Head of caudate nucleus (tissue), 42 donors: ENCODE results near the gene FGFR2.

ENCODE experiments used
- DNase-seq, 42 donors: peaks; one replicate each; pipeline versions ENCODE4 v3.0.0 to v3.0.0-alpha.2; 2020 to 2021; ENCODE audit warnings: mixed read lengths in 7 of 42
- intact Hi-C: fragments of 100-400 bp; cut with DNase I; formaldehyde crosslinking; loops from one replicate; pipeline ENCODE4 v1.15.0; 2022

Gene FGFR2

DNA sequence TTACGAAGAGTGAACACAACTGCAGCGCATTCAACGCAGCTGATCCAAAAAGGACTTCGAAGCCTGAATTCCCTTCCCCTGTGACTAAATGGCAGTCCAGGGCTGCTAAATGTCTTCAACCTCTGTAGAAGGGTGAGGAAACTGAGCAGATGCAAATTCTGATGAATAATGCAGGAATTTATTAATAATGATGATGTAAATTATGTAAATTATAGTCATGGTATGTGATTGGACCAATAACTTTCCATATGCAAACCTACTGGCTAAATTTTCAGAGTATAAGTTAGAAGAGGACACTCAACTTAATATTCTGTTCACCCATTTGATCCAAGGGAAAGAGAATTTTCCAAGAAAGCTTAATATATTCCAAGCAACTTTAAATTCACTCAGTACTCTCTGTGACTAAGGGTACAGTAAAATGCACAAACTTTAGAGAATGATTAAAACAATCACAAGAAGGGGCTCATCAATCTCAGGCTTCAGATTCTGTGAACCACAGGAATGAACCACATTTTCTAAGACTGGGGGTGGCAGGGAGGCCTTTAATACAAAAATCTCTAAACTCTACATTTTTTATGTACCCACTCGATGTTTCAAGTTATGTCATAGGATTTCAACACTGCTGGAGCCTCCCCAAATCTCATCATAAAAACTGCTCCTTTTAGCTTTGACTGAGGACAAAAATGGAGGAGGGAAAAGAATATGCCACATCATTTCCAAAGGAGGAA is 3.5 kb downstream of the FGFR2 start:
- intact Hi-C loops = loop anchor here (5.0 to 10.0 kb wide), 3 partner anchors 62 to 647 kb away; no protein-coding TSS in a partner anchor

DNA sequence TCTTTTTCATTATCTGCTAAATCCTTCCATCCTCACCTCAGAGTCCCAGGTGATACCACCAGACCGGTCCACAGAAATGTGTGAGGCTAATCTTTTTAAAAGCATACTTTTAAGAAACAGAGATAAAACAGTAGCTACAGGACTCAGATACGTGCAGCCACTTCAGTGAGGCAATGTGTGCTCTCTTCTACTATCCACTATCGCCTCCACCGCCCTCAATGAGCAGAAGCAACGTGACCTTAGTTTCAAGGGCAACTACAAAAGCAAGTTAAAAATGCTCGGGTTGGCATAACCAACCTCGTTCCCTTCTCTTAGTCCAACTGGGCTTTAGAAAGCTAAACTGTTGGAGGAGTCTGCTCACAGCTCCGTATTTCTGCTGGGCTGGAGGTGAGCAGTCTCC is 4.2 kb downstream of the FGFR2 start:
- intact Hi-C loops = loop anchor here (10.0 kb wide), 1 partner anchor 409 kb away; no protein-coding TSS in a partner anchor
- peak in 6 of 42 donors; percentile 16 to 39 (median 34) for DNase-seq

More for the DNA sequence above, 3.5 kb downstream of the FGFR2 start:
- DNase-seq = peak in 2 of 42 donors; percentile 22 to 30

DNA sequence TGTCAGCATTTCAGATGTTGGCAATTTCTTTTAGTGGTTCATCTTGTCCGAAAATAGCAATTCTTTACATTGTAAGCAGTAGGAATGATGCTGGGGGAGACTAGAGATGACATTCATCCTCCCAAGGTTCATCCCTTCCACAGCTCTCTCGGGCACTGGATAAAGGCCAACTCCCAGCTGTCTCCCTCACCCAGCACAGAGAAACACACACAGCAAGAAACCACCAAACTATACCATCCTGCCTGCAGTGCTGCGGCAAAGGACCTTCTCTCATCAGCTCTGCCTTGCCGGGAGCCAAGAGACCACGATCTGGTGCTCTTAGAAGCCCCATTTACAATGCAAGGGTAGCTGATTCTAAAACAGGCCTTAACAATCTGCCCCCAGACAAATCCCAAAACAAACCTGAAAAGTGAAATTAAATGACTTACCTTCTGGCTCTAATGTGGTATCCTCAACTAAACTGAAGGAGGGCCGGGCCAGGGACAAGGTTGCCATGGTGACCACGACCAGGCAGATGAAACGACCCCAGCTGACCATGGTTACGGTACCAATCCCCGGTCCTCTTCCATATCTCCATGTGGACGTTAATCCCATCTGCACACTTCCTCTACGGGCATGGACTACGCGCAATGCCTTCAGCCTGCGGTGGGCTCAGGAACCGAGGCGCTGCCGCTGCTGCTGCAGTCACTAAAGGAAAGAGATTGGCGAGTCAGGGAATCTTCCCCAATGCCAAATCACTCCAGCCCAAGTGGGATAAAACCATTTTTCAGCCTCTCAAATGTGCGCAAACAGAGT is 4.8 kb downstream of the FGFR2 start:
- intact Hi-C loops = loop anchor here (10.0 kb wide), 1 partner anchor 409 kb away; no protein-coding TSS in a partner anchor
- DNase-seq = peak in 33 of 42 donors; percentile 28 to 86 (median 65)

DNA sequence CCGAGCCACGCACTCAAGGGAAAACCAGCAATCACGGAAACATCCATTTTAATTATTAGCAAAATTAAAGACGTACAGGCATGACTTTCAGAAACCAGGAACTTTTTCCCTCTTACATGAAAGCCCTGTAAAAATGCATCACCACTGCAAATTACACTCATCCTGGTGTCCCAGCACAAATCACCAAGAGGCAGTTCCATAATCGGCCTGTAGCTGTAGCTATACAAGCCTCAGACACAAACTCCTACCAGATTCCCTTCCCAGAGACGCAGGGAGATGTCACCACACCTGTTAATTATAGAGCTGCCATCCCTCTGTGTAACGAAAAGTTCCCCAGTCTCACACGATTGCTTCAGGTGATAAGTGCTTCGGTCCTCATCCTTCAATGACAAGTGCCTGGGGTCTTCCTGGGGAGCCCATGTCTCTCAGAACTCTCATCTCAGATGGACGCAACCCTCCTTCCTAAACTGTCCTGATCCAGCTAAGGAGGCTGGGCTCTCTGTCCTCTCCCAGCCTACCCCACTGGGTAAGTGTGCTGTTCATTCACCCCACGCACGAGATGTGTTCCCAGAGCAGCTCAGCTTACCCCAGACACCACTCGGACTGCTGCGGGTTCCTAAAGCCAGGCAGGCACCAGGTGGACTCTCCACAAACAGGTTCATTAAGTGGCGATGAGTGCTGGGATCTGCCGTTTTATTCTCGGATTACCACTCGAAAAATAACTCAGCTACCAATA is 5.9 kb downstream of the FGFR2 start:
- intact Hi-C loops = loop anchor here (10.0 kb wide), 1 partner anchor 408 kb away; no protein-coding TSS in a partner anchor
- DNase-seq = peak in 7 of 42 donors; percentile 8 to 34 (median 25)

DNA sequence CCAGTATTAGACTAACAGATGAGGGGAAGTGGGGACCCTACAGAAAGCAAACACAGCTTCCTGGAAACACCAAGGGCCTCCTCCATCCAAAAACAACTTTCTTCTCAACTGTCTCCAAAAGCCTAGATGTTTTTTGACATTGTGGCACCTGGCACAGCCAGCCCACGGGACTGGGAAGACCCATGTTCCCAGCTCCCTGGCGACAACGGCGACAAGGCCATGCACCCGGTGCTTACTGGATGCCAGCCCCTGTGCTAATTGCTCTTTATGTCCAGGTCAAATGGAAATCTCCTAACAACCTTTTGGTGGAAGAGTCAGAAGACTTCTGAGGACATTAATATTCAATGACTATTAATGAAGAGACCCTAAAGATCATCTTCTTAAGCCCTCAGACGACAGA is 7.1 kb downstream of the FGFR2 start:
- intact Hi-C loops = loop anchor here (10.0 kb wide), 1 partner anchor 406 kb away; no protein-coding TSS in a partner anchor
- DNase-seq = peak in 3 of 42 donors; percentile 20 to 44 (median 36)

DNA sequence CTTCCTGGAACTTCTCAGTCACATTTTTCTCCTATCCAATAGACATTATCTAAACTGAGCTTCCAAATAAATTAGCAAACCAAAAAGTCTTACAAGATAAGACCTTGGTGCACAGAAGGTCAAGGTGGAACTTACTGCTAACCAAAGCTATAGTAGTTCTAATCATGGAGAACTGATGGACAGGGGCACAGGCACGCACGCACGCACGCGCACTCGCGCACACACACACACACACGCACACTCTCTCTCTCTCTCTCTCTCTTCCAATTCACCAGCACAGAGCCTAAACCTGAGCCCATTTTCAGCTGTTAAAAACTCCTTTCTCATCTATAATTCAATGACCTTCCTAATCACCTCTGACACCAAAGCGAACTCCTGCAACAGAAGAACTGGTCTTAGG is 7.5 kb downstream of the FGFR2 start:
- intact Hi-C loops = loop anchor here (10.0 kb wide), 1 partner anchor 406 kb away; no protein-coding TSS in a partner anchor
- DNase-seq = peak in 3 of 42 donors; percentile 27 to 42 (median 38)

DNA sequence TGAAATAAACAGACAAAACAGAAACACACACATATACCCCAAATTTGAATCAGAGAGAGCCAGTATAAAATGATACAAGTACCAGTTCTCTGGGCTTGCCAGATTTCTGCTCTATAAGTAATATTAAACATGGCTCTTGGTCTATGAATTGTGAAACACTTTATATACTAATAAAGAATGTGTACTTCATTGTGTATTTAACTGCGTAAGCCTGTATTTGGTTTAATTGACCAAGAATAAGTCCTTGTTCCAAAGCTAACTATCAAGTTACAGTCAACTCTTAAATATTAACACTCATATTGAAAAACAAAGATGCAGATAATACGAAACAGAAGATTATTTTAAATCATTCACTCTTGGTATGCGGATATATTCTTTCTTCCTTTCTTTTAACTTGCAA is 8.7 kb downstream of the FGFR2 start:
- no peak for DNase-seq
- intact Hi-C loops = no loop called here

DNA sequence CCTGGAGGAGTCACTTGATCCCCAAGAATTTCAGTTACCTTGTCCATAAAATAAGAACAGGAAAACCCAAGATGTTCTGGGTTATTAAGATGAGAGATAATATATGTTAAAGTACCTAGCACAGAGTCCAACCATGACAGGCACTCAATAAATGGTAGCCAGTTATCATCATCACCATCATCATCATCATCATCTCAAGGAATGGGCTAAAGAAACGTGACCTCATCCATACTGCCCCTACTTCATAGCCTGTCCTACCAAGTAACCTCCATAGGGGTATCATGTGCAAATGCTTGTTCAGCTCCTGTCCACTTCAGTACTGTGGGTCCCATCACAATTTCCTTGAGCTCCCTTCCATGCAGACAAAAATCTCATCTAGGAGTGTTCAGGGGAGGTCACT is 14.4 kb downstream of the FGFR2 start:
- intact Hi-C loops = no loop called here
- DNase-seq = no peak

DNA sequence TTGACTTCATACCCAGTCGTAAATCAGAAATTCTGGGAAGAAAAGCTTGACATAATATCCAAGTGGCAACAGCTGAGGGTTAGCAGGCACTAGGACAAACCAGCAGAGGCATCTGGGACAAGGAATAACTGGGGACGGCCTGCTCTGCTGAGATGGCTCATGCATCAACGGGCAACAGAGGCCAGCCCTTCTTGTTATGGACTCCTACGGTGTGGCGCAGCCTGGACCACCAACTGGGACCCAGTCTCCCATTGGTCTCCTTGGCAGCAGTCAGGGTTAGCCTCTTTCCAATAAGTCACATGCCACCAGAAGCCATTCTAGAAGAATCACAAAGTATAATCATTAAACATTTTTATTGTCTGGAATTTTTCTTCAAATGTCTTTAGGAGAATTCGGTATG is 15.0 kb downstream of the FGFR2 start:
- intact Hi-C loops = no loop called here
- DNase-seq = peak in 4 of 42 donors; percentile 1 to 35 (median 19)

DNA sequence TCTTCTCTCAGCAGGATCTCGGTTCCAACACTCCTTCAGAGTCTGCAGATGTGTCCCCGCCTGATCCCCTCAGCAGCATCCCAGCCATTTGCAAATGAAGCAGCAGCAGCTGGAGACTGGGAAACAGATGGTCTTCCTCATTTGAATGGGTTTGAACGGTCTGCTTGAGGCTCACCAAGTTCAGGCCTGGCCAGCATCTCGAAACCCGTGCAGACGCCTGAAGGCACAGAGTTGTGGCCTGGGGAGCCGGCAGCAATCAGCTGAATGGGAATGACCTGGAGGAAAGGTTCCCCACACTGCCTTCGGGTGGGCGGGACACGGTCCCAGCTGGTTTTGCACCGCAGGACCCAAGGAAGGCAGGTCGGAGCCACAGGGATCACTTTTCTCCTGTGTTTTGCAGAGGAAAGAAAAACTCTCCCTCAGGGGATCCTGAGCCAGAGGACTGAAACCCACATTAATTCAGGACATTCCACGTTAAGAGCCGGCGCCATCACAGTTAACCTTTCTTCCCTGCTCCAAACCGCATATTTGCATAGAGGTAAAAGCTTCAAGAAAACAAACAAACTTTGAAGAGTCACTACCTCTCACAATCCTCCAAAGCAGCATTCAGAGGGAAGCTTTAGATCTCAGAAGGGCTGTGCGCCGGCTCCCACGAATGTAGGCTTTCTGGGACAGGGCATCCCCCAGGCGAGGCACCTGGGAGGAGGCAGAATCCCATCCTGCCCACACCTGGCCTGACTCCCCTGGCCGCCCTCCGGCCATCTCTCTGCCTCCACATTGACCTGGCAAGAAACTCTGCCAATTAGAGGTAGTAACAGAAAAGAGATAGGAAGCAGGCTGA is 17.7 kb downstream of the FGFR2 start:
- peak in 16 of 42 donors; percentile 33 to 72 (median 41) for DNase-seq

DNA sequence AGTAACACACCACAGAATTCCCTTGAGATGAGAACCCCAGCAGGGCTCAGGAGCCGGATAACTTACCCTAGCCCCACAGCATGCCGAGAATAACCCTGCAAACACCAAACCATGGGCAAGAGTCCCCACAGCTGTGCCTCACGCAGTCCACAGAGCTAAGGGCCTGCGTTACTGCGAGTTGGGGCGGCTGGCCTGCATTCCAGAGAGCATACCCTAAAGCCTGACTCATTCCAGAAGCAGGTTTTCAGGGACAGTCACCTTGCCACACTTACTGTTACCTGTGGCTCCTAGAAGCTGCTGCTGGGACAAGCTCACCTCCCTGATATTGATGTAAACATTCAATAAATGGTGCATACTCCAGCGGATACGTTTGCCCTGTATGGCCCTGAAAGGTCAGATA is 18.6 kb downstream of the FGFR2 start:
- DNase-seq = peak in 2 of 42 donors; percentile 24 to 25
- intact Hi-C loops = no loop called here

More for the DNA sequence above, 17.7 kb downstream of the FGFR2 start:
- intact Hi-C loops = no loop called here

DNA sequence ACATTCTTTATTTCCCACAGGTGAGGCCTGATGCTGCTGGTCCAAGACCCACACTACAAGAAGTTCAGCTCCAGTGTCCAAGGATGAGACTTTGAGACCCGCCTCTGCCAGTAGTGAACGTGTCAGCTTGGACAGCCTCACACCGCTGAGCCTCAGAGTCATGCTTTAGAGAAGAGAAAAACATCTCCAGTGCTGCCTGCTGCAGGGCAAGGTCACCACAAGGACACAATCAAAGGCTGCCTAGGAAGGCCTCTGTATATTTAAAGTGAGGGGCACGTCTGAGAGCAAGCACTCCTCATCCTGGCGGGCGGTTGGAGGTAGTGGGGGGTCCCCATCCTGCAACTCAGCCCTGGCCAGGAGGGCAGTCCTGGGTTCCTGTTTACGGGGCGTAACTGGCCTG is 19.3 kb downstream of the FGFR2 start:
- DNase-seq = peak in 2 of 42 donors; percentile 24 to 25
- intact Hi-C loops = no loop called here

DNA sequence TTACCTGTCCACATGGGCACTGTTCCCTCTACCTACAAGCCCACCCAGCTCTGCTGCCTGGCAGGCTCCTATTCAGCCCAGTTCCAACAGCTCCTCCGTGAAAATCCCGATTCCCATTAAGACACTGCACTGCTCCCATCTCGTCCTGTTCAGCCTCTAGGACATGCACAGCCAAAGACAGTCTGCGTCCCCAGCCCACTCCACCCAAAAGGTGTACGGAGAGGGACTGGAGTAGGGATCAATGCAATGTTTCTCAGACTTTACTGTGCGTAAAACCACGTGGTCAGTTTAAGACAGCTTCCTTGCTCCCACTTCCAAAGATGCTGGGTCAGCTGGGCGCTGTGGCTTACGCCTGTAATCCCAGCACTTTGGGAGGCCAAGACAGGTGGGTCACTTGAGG is 19.9 kb downstream of the FGFR2 start:
- peak in 1 of 42 donors; percentile 24 for DNase-seq
- intact Hi-C loops = no loop called here

DNA sequence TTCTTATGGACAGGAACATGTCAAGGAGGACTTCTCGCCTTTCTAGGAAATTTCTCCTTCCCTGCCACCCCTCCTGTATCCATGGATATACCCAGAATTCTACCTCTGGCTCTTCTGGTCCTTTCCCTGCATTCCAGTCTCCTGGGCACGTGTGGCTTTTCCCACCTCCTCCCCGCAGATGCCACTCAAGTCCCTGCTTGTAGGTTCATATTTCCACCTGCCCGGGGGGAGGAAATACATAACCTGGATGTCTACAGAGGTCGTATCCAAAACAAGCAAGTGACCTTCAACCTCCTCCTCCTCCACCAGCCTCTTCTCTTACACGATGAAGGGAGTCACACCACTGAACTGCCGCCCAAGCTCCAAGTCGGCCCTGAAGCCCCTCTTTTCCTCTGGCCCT is 20.7 kb downstream of the FGFR2 start:
- intact Hi-C loops = no loop called here
- DNase-seq = no peak

DNA sequence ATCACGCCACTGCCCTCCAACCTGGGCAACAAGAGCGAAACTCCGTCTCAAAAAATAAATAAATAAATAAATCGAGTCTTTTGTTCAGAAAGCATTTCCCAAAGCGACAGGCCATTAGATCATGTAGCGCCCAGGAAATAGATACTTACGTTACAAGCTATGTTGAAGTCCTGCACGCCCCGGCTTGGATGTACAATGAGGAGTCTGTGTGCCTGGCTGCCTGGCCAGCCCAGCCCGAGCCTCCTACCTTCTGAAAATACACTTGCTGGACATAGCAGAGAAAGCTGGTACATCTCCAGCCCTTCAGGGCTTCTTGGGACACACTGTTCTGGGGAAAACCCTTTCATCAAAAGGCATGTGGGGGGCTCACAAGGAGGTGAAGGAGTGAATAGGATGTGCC is 22.1 kb downstream of the FGFR2 start:
- intact Hi-C loops = no loop called here
- DNase-seq = peak in 6 of 42 donors; percentile 23 to 72 (median 36)

DNA sequence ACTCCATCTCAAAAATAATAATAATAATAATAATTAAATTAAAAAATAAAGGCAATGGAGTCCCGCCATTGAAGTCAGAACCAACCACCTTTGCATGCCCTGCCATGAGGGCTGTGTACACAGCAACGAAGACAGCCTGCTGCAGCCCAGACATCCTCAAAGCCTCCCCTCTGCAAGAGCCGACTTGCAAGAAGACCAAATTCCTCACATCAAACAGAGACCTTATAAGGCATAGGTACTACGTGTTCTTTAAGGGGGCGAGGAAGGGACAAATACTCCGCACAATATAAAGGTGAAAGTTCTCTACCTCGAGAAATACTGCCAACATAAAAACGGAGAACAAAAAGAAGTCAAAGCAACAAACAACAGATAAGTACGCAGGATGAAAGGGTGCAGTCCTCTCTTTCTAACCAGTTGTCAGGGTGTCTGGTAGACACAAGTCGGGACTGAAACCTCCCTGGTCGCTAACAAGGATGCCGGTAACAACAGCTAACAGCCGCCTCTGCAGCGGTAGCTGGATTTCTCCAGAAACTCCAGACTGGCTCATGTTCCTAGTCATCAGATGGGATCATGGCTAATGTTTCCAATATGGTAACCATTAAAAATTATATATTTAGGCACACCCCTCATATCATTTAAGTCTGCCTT is 23.6 kb downstream of the FGFR2 start:
- intact Hi-C loops = no loop called here
- no peak for DNase-seq

DNA sequence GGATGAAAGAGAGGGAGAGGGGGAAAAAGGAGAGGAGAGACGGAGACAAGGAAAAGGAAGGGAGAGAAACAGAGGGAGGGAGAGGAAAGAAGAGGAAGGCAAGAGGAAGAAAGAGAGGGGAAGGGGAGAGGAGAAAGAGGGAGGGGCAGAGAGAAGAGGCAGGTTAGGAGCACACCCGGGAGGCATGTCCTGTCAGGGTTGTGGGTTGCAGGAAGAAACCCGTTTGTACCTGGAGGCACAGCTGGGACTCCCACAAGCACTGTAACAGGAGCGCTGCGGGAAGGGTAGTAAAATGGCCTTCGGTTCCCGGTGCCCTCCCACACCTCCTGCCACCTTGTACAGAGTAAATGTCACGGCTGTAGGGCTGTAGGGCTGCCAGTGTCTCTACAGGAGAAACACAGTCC is 24.7 kb downstream of the FGFR2 start:
- DNase-seq = no peak
- intact Hi-C loops = no loop called here
